HL-60 (cell line): ENCODE measurements around the gene POLRMT.

Experiments
- DNase-seq, 2 experiments: peaks; one replicate each; pipeline ENCODE4 v3.0.0-alpha.2; 2010 to 2020; ENCODE audit warnings: low read depth in 1 of 2, low spot score in 1 of 2
- H3K27ac ChIP-seq: fragments of 250-450 bp; sonication (Bioruptor Pico); replicated peaks from 2 replicates; pipeline ENCODE4 v1.5.1; 2020; ENCODE audit warnings: mild to moderate bottlenecking, moderate library complexity
- H3K27me3 ChIP-seq: fragments of 250-450 bp; sonication (Bioruptor Pico); 2 replicates; pipeline ENCODE4 v1.5.1; 2021; ENCODE audit warnings: mild to moderate bottlenecking, moderate library complexity; ENCODE audit not compliant: insufficient read depth, poor library complexity, severe bottlenecking
- H3K4me3 ChIP-seq: replicated peaks from 2 replicates; pipeline ENCODE4 v1.5.1; 2011; ENCODE audit warnings: mild to moderate bottlenecking, control low read depth, low read length; ENCODE audit not compliant: insufficient read depth
- GABPA ChIP-seq: IDR thresholded peaks from 2 replicates; pipeline ENCODE4 v1.6.1; 2012; ENCODE audit warnings: low read depth
- POLR2AphosphoS5 ChIP-seq: IDR thresholded peaks from 2 replicates; pipeline ENCODE4 v1.6.1; 2012; ENCODE audit warnings: low read depth
- SPI1 ChIP-seq: IDR thresholded peaks from 2 replicates; pipeline ENCODE4 v1.6.1; 2012; ENCODE audit warnings: low read depth, mild to moderate bottlenecking, borderline replicate concordance
- TF ChIP-seq, protein P1 (sequence below): IDR thresholded peaks from 2 replicates; pipeline ENCODE4 v1.6.1; 2012; ENCODE audit warnings: low read depth; ENCODE audit not compliant: insufficient replicate concordance
- TF ChIP-seq, protein P2 (sequence below): IDR thresholded peaks from one replicate; pipeline ENCODE4 v1.5.1; 2011; ENCODE audit warnings: low read length, control low read depth, inconsistent platforms; ENCODE audit not compliant: insufficient read depth

Gene POLRMT

DNA sequence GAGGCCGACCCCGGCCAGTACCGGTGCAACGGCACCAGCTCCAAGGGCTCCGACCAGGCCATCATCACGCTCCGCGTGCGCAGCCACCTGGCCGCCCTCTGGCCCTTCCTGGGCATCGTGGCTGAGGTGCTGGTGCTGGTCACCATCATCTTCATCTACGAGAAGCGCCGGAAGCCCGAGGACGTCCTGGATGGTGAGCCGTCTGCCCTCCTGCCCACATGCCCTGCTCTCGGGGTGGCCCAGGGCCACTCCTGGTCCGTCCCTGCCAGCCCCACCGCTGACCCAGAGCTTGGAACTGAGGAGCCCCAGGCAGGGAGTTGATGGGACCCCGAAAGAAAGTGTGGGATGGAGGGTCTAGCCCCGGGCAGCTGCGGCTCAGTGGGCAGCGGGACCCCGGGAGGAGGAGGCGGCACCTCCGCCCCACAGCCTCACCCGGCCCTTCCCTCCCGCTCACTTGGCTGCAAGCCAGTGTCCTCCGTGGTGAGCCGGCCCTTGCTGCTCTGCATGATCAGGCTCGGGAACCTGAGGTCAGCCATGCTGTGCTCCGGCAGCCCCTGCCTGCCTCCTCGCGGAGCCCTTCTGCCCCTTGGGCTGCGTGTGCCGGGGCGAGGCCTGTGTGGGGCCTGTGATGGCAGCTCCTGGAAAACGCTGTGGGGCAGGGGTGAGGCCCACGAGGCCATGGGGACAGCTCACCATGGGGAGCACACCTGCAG lies 51.8 kb downstream of the POLRMT start:
- Histone ChIP-seq H3K27me3 (no peaks in the 10 kb centered on the region), H3K4me3 (no peak overlapping the region), H3K27ac (no peak overlapping the region)
- TF ChIP-seq GABPA = no peak
- no peak for TF ChIP-seq POLR2AphosphoS5
- TF ChIP-seq, protein P1, sequence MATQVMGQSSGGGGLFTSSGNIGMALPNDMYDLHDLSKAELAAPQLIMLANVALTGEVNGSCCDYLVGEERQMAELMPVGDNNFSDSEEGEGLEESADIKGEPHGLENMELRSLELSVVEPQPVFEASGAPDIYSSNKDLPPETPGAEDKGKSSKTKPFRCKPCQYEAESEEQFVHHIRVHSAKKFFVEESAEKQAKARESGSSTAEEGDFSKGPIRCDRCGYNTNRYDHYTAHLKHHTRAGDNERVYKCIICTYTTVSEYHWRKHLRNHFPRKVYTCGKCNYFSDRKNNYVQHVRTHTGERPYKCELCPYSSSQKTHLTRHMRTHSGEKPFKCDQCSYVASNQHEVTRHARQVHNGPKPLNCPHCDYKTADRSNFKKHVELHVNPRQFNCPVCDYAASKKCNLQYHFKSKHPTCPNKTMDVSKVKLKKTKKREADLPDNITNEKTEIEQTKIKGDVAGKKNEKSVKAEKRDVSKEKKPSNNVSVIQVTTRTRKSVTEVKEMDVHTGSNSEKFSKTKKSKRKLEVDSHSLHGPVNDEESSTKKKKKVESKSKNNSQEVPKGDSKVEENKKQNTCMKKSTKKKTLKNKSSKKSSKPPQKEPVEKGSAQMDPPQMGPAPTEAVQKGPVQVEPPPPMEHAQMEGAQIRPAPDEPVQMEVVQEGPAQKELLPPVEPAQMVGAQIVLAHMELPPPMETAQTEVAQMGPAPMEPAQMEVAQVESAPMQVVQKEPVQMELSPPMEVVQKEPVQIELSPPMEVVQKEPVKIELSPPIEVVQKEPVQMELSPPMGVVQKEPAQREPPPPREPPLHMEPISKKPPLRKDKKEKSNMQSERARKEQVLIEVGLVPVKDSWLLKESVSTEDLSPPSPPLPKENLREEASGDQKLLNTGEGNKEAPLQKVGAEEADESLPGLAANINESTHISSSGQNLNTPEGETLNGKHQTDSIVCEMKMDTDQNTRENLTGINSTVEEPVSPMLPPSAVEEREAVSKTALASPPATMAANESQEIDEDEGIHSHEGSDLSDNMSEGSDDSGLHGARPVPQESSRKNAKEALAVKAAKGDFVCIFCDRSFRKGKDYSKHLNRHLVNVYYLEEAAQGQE = no peak
- no peak for TF ChIP-seq SPI1
- TF ChIP-seq, protein P2, sequence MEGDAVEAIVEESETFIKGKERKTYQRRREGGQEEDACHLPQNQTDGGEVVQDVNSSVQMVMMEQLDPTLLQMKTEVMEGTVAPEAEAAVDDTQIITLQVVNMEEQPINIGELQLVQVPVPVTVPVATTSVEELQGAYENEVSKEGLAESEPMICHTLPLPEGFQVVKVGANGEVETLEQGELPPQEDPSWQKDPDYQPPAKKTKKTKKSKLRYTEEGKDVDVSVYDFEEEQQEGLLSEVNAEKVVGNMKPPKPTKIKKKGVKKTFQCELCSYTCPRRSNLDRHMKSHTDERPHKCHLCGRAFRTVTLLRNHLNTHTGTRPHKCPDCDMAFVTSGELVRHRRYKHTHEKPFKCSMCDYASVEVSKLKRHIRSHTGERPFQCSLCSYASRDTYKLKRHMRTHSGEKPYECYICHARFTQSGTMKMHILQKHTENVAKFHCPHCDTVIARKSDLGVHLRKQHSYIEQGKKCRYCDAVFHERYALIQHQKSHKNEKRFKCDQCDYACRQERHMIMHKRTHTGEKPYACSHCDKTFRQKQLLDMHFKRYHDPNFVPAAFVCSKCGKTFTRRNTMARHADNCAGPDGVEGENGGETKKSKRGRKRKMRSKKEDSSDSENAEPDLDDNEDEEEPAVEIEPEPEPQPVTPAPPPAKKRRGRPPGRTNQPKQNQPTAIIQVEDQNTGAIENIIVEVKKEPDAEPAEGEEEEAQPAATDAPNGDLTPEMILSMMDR = no peak
- no peak for DNase-seq

GRCh38 chr19:580274-580835 lies 53.0 kb downstream of the POLRMT start:
- no peak for TF ChIP-seq SPI1
- TF ChIP-seq, protein P2 = no peak
- TF ChIP-seq, protein P1 = no peak
- TF ChIP-seq GABPA = no peak
- no peak for TF ChIP-seq POLR2AphosphoS5
- no peak for DNase-seq
- no peak overlapping the region for H3K27ac ChIP-seq
- H3K27me3 ChIP-seq = no peaks in the 10 kb centered on the region
- no peak overlapping the region for H3K4me3 ChIP-seq

DNA sequence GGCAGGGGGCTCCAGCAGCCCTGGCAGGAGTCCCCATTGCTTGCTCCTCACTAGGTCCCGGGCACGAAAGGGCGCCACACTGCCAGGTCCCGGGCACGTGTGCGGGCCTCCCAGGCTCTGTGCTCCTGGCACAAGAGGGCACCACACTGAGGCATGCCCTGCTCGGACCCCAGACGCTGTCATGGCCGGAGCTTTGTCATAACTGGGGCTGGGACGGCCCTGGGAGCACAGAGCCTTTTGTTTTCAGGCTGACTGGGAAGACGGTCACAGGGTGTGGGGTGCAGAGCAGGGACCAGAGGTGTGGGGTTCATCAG lies 53.5 kb downstream of the POLRMT start:
- Histone ChIP-seq H3K27ac (no peak overlapping the region), H3K27me3 (no peaks in the 10 kb centered on the region), H3K4me3 (no peak overlapping the region)
- no peak for DNase-seq
- TF ChIP-seq, protein P1 = no peak
- TF ChIP-seq GABPA (no peak), SPI1 (no peak), POLR2AphosphoS5 (no peak)
- TF ChIP-seq, protein P2 = no peak
